GM19043 (cell line): ENCODE measurements around the gene RYR1.

Experiments
- ATAC-seq: cut with Tn5 transposase; IDR thresholded peaks from one replicate; pipeline ENCODE4 v1.9.1; 2021; ENCODE audit warnings: low read depth; ENCODE audit not compliant: unreplicated experiment

The RYR1 gene

GRCh38 chr19:38433268-38433733 lies at the start of gene RYR1:
Gene RYR1, plus strand, starts transcription at chr19:38433691. Its CDS starts 139 bp downstream, at chr19:38433830.
- ATAC-seq = no peak

- ATAC-seq = no peak
Measured at GRCh38 chr19:38383743-38384142, 49.7 kb upstream of the RYR1 start.

- no peak for ATAC-seq
Measured at GRCh38 chr19:38384209-38385027, 49.1 kb upstream of the RYR1 start.

- ATAC-seq = no peak
Measured at GRCh38 chr19:38385057-38385803, 48.3 kb upstream of the RYR1 start.

- no peak for ATAC-seq
Measured at GRCh38 chr19:38385804-38386257, 47.7 kb upstream of the RYR1 start.

GRCh38 chr19:38386300-38386970 lies 47.1 kb upstream of the RYR1 start:
- ATAC-seq = no peak

- no peak for ATAC-seq
Measured at GRCh38 chr19:38386971-38387549, 46.4 kb upstream of the RYR1 start.

- no peak for ATAC-seq
Measured at GRCh38 chr19:38387550-38388348, 45.7 kb upstream of the RYR1 start, which contains the start of gene GGN. Gene GGN, minus strand, starts transcription at chr19:38388034. Its CDS starts 773 bp downstream, at chr19:38387261.

- ATAC-seq = no peak
Measured at GRCh38 chr19:38388349-38389100, 45.0 kb upstream of the RYR1 start, which contains the start of gene SPRED3. Gene SPRED3, plus strand, starts transcription at chr19:38388697. Its CDS starts 1,606 bp downstream, at chr19:38390303.

- no peak for ATAC-seq
Measured at GRCh38 chr19:38389101-38389925, 44.2 kb upstream of the RYR1 start.

GRCh38 chr19:38389957-38390924 lies 43.2 kb upstream of the RYR1 start:
- ATAC-seq = no peak

- no peak for ATAC-seq
Measured at GRCh38 chr19:38391911-38392464, 41.5 kb upstream of the RYR1 start.

GRCh38 chr19:38392707-38393308 lies 40.7 kb upstream of the RYR1 start:
- ATAC-seq = no peak

GRCh38 chr19:38394488-38394887 lies 39.0 kb upstream of the RYR1 start:
- ATAC-seq = no peak

GRCh38 chr19:38395381-38396114 lies 37.9 kb upstream of the RYR1 start:
- ATAC-seq = no peak

GRCh38 chr19:38399081-38399480 lies 34.4 kb upstream of the RYR1 start:
- no peak for ATAC-seq
